Skeletal muscle satellite cell (primary cell): ENCODE data around the gene NOX1. TPM values are rescaled to one million over a fixed set of nuclear protein-coding genes. Genes with fewer than 3 reads are reported as not detected.

Experiments used
- H3K27me3 ChIP-seq: 2 replicates; pipeline ENCODE4 v1.7.0; 2013; ENCODE audit warnings: low read length; ENCODE audit not compliant: control insufficient read depth, insufficient read depth
- H3K36me3 ChIP-seq: 2 replicates; pipeline ENCODE4 v1.7.0; 2013; ENCODE audit warnings: mild to moderate bottlenecking, control low read depth, low read length; ENCODE audit not compliant: insufficient read depth
- H3K4me1 ChIP-seq: 2 replicates; pipeline ENCODE4 v1.7.0; 2013; ENCODE audit warnings: low read length; ENCODE audit not compliant: control insufficient read depth, insufficient read depth
- H3K4me2 ChIP-seq: 2 replicates; pipeline ENCODE4 v1.7.0; 2013; ENCODE audit warnings: mild to moderate bottlenecking, low read length
- H3K4me3 ChIP-seq: 2 replicates; pipeline ENCODE4 v1.7.0; 2013; ENCODE audit warnings: low read length
- H3K9ac ChIP-seq: 2 replicates; pipeline ENCODE4 v1.7.0; 2013; ENCODE audit warnings: mild to moderate bottlenecking, low read depth, low read length, moderate library complexity
- H3K9me3 ChIP-seq: replicated peaks from 2 replicates; pipeline ENCODE4 v1.7.0; 2013; ENCODE audit warnings: mild to moderate bottlenecking, control low read depth, low read length
- total RNA-seq: library from RNA; depleted of rRNA; stranded (reverse); fragments of >200 nt; gene quantifications from 2 replicates; pipeline ENCODE4 v1.2.3, GENCODE V29; 2012; rRNA removed

Gene NOX1
- total RNA-seq = not detected in 2 replicates

DNA sequence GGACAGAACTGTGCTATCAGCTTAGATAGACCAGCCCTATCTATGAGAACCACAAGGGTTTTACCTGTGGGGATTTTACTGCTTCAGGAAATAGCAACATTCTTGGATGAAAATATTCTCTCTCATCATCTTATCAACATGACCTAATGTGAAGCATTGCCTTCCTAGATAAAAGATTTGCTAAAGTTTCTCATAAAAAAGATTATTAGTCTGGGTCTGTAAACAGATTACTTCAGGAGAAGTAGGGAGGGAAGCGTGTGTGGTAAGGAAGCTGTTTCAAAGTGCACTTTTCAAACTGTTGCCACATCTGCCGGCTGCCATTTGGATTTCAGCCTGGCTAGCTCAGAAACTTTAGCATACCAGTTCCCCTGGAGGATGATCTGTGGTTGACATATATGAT is at the start of gene NOX1:
Gene NOX1 (minus strand): TSS at position 35 of the 400 bp plus-strand sequence. CDS start 220 bp downstream, outside the sequence.
- H3K4me1 ChIP-seq = no peaks in the 10 kb centered on the region
- H3K9ac ChIP-seq = no peak within 1 kb of the TSS
- H3K27me3 ChIP-seq = peaks cover 5% of the 10 kb centered on the region
- H3K9me3 ChIP-seq = no peaks in the 10 kb centered on the region
- H3K4me2 ChIP-seq = no peak within 1 kb of the TSS
- H3K4me3 ChIP-seq = no peak within 1 kb of the TSS
- H3K36me3 ChIP-seq = no peaks in the 10 kb centered on the region

DNA sequence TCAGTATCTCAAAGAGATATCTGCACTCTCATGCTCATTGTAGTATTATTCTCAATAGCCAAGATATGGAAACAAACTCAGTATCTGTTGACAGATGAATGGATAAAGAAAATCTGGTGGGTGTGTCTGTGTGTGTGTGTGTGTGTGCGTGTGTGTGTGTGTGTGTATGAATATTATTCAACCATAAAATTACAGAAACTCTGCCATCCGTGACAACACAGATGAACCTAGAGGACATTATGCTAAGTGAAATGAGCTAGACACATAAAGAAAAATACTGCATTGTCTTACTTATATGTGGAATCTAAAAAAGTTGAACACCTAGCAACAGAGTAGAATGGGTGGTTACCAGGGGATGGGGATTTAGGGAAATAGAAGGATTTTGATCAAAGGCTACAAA is 41.4 kb upstream of the NOX1 start:
- H3K27me3 ChIP-seq = no peaks in the 10 kb centered on the region
- no peak overlapping the region for H3K9ac ChIP-seq
- H3K36me3 ChIP-seq = no peaks in the 10 kb centered on the region
- H3K9me3 ChIP-seq = no peaks in the 10 kb centered on the region
- H3K4me2 ChIP-seq = no peak overlapping the region
- no peak overlapping the region for H3K4me3 ChIP-seq
- H3K4me1 ChIP-seq = peaks cover 10% of the 10 kb centered on the region

DNA sequence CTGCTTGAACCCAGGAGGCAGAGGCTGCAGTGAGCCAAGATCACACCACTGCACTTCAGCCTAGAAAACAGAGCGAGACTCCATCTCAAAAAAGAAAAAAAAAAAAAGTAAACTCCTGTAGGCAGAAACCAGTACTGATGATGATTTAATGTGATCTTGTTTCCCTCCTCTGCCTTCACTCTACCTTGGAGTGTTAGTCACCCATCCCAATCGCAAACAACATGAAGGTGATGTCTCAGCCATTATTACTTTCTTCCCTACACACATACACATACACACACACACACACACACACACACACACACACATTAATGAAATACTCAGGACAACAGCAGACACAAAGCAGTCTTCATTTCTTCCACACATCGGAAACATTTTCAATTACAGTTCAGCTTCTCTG is 39.0 kb upstream of the NOX1 start:
- Histone ChIP-seq H3K4me3 (no peak overlapping the region), H3K36me3 (no peaks in the 10 kb centered on the region), H3K9ac (no peak overlapping the region), H3K27me3 (no peaks in the 10 kb centered on the region), H3K4me2 (no peak overlapping the region), H3K4me1 (peaks cover 10% of the 10 kb centered on the region), H3K9me3 (no peaks in the 10 kb centered on the region)

DNA sequence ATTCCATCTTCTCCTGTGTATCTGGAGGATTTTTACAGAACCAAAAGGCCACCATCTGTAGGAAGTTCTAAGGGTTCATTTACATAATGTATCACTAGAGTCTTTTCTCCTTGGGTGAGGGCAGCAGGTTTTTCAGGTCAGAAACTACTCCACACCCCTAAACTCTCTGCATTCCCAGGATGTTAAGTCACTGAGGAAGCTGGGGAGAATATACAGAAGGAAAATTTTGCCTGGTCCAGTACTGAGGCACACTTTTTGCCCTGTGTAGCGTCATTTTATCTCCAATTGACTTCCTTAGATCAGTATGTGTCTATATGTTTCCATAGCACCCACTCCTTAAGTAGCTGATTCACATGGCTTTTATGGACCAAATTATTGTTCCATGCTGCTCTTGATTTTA is 37.6 kb upstream of the NOX1 start:
- no peaks in the 10 kb centered on the region for H3K27me3 ChIP-seq
- H3K36me3 ChIP-seq = no peaks in the 10 kb centered on the region

DNA sequence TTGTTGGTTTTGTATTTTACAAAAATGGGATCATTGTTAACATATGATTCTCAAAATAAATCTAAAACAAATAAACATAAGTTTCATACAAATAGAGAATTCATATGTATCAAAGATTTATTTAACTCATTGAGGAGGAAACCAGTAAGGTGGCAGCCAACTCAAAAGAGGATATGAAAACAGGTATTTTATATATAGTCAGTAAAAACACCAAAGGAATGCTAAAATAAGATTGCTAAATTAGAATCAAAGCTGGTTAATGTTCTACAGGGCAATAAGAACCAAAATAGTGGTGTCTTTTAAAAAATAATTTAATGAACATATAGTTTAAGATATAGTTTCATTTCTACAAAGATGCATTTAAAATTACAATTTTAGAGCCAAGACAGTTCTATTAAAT is 31.5 kb upstream of the NOX1 start:
- no peaks in the 10 kb centered on the region for H3K27me3 ChIP-seq
- no peak overlapping the region for H3K9ac ChIP-seq
- no peaks in the 10 kb centered on the region for H3K9me3 ChIP-seq
- no peak overlapping the region for H3K4me3 ChIP-seq
- H3K36me3 ChIP-seq = no peaks in the 10 kb centered on the region
- no peaks in the 10 kb centered on the region for H3K4me1 ChIP-seq
- no peak overlapping the region for H3K4me2 ChIP-seq

More for the DNA sequence above, 37.6 kb upstream of the NOX1 start:
- no peak overlapping the region for H3K4me3 ChIP-seq
- H3K9me3 ChIP-seq = no peaks in the 10 kb centered on the region
- no peak overlapping the region for H3K9ac ChIP-seq
- peaks cover 10% of the 10 kb centered on the region for H3K4me1 ChIP-seq
- no peak overlapping the region for H3K4me2 ChIP-seq

DNA sequence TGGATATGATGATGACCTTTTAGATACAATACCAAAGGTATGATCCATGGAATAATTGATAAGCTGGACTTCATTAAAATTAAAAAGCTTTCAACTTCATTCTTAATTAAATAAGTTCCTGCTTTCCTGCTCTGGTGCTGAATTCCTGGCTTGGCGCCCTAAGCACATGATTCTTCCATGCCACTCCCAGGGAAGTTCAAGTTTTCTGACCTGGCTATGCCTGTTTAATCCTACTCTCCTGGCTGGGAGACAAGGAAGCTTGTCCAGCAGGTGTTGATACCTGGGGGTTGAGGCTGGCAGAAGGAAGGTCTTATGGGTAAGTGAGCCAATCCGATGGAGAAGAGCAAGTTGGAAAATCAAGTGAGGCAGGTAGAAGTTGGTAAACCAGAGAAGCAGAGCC is 30.3 kb upstream of the NOX1 start:
- no peaks in the 10 kb centered on the region for H3K27me3 ChIP-seq
- no peaks in the 10 kb centered on the region for H3K4me1 ChIP-seq
- H3K4me2 ChIP-seq = no peak overlapping the region
- H3K9me3 ChIP-seq = no peaks in the 10 kb centered on the region
- H3K9ac ChIP-seq = no peak overlapping the region
- H3K36me3 ChIP-seq = no peaks in the 10 kb centered on the region
- H3K4me3 ChIP-seq = no peak overlapping the region

DNA sequence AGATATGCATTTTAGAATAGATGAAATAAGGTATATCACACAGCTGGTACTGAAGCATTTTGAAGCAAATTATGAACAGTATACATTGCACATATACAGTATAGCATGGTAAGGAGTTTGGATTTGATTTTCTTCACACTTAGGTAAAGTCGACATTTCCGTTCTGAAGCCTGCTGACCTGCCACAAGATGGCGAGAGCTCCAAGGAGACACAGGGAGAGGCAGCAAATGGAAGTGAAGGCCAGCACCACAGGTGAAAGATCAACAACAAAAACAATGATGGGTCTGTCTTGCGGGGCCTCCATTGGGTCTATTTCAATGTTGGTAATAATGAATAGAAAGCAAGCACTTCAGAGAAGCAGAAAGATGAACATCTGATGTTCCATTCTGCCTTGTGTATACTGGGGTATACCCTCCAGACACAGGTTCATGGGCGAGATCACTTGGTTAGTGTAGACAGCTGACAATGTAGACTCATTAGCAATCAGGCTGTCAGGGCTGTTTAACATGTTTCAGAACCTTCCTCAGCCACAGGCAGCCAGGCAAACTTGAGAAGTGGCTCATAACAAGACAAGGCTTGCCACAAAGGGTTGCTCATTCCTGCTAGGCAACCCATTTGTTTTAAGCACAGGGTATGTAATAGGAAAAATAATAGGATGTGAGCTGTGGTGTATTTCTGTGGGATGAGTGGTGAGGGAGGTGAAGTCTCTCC is 21.4 kb upstream of the NOX1 start:
- H3K36me3 ChIP-seq = no peaks in the 10 kb centered on the region
- H3K27me3 ChIP-seq = no peaks in the 10 kb centered on the region
- H3K4me1 ChIP-seq = peaks cover 7% of the 10 kb centered on the region
- H3K4me2 ChIP-seq = no peak overlapping the region
- H3K9ac ChIP-seq = no peak overlapping the region
- H3K4me3 ChIP-seq = no peak overlapping the region
- H3K9me3 ChIP-seq = no peaks in the 10 kb centered on the region

DNA sequence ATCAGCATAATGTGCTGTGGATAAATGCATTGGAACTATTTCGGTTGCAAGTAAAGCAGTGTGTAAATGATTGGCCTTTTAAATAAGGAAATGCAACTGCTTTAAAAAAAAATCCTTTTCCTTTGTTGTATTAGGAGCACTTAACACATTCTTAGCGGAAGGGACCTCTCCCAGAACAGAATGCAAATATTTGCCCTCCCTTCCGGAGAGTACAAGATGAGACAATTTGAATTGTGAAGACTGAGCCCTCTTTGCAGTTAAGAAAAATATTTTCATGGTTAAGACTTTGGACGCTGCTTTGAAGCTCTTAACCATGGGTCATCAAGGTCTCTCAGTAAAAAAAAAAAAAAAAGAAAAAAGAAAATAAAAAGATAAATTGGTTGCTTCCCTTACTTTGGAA is 9.5 kb upstream of the NOX1 start:
- Histone ChIP-seq H3K4me3 (no peak overlapping the region), H3K27me3 (no peaks in the 10 kb centered on the region), H3K4me1 (no peaks in the 10 kb centered on the region), H3K36me3 (no peaks in the 10 kb centered on the region), H3K9me3 (no peaks in the 10 kb centered on the region), H3K4me2 (no peak overlapping the region), H3K9ac (no peak overlapping the region)

DNA sequence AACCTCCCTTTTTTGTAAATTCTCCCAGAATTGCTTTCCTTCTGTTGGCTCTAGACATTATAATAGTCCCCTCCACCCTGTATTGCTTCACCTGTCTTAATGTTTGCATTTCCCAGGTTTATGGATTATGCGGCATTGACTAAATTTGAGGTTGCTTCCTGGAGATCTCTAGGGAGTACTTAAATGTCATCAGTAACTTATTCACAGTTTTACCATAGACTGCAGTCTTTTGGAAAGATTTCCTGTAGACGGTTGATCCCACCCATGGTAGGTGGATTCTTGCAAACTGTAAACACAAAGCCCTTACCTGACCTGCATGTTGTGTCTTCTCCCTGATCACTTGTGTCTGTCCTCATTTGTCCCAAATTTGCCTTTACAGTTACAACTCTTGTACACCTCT is 6.2 kb upstream of the NOX1 start:
- Histone ChIP-seq H3K4me1 (no peaks in the 10 kb centered on the region), H3K9ac (no peak overlapping the region), H3K36me3 (no peaks in the 10 kb centered on the region), H3K9me3 (no peaks in the 10 kb centered on the region), H3K27me3 (peaks cover 2% of the 10 kb centered on the region), H3K4me3 (no peak overlapping the region), H3K4me2 (no peak overlapping the region)

DNA sequence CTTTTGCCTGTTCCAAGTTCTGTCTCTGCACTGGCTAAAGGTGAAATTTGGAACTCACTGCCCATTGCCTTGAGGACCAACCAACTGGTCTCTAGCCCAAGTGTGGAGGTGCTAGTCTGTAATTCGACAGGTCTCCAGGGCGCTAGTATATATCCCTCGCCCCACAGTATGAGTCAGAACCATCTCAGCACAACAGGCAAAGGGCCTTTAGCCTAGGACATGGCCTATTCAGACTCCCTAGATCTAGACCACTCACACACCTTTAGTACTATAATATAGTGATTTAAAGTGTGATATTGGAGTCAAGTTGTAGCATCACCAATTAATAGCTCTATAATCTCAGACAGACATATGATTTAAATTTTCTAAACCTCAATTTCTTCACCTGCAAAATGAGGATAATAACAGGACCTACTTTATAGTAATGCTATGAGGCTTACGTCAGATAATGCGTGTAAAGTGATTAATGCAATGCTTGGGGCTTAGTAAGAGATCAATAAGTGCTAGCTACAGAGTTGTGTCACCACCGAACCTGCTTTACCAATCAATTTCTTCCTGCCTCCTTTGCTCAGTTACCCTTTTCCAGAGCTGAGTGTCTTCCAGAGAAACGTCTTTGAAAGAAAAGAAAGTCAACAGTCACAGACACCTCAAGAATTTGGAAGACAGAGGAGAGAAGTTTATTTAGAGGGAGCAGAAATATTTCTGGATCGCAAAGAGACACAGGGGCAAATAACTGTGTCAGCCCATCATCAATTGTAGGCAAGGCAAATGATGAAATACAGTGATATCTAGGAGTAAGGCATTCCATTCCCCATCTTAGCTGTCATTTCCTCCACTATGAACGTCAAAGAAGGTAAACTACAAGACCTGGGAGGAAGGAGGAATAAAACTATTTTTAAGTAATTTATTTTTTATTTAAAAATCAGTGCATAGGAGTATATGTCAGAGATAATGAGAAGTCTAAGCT is 2.3 kb downstream of the NOX1 start:
- Histone ChIP-seq H3K36me3 (no peaks in the 10 kb centered on the region), H3K4me2 (no peak overlapping the region)

DNA sequence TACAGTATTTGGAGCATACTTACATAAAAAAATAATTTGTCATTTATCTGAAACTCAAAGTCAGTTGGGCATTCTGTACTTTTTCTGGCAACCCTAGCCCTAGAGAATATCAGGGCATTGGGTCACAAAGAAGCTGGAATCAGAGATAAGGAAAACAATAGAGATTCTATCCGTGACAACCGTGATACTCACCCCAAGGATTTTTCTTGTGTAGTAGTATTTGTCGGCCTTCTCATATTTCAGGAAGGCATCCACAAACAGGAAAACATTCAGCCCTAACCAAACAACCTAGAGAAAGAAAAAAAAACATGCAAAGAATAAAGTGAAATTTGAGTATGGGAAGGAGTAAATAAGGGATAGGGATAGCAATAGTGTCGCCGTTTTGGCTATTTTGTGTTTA is 3.6 kb downstream of the NOX1 start:
- Histone ChIP-seq H3K9me3 (no peaks in the 10 kb centered on the region), H3K27me3 (peaks cover 7% of the 10 kb centered on the region), H3K36me3 (no peaks in the 10 kb centered on the region), H3K4me3 (no peak overlapping the region), H3K4me2 (no peak overlapping the region), H3K9ac (no peak overlapping the region), H3K4me1 (no peaks in the 10 kb centered on the region)

More for the DNA sequence above, 2.3 kb downstream of the NOX1 start:
- Histone ChIP-seq H3K9ac (no peak overlapping the region), H3K4me3 (no peak overlapping the region), H3K9me3 (no peaks in the 10 kb centered on the region), H3K4me1 (no peaks in the 10 kb centered on the region), H3K27me3 (peaks cover 7% of the 10 kb centered on the region)
